ENCODE results near the gene DRC3.
"Not testable (repeated sequence)": the region's sequence is repeated elsewhere in the genome, so short reads cannot be mapped to it uniquely, and the experiment has no call there.

The DRC3 gene, protein sequence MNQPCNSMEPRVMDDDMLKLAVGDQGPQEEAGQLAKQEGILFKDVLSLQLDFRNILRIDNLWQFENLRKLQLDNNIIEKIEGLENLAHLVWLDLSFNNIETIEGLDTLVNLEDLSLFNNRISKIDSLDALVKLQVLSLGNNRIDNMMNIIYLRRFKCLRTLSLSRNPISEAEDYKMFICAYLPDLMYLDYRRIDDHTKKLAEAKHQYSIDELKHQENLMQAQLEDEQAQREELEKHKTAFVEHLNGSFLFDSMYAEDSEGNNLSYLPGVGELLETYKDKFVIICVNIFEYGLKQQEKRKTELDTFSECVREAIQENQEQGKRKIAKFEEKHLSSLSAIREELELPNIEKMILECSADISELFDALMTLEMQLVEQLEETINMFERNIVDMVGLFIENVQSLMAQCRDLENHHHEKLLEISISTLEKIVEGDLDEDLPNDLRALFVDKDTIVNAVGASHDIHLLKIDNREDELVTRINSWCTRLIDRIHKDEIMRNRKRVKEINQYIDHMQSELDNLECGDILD

DNA sequence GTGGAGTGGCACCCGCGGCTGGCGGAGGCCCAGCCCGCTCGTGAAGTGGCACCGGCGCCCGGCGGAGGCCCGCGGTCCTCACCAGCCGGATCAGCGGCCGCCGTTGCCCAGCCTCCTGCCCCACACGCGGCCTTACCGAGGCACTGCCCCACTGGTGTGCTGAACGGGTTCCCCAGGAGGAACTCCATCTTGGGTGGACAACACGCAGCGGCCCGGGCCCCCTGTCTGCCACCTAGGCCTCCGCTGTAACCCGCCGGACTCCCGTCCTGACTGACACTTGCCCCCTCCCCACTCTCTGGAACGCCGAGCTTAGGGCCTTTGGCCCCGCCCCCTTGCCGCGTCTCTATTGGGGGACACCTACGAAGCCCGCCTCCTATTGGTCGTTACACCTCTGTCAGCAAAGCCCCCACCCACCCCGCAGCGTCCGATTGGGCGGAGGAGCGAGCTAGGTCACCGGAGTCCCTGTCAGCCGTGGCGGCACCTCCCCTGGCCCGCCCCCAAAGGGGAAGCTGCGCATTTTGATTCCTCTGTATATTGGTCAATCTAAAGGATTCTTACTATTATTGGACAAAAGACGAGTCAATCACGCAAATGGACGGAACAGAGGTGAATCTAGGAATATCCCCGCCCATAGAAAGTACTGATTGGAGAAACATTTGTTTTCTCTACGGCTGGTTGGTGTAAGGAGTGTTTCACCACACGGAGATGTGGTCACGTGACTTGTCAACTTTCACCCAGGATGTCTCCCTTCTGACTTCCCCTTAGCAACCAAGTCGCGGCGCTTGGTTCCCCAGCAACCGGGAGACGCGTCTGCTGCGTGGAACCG is at the start of gene DRC3, which contains the start of gene TOM1L2:
Gene DRC3, plus strand, starts transcription at position 737 of the 826 bp plus-strand sequence. CDS start 4,737 bp downstream, outside the sequence.
Gene TOM1L2, minus strand, starts transcription at position 275 of the 826 bp plus-strand sequence. Its CDS starts 87 bp downstream, at position 188.
- DNase-seq = peak; percentile 100

DNA sequence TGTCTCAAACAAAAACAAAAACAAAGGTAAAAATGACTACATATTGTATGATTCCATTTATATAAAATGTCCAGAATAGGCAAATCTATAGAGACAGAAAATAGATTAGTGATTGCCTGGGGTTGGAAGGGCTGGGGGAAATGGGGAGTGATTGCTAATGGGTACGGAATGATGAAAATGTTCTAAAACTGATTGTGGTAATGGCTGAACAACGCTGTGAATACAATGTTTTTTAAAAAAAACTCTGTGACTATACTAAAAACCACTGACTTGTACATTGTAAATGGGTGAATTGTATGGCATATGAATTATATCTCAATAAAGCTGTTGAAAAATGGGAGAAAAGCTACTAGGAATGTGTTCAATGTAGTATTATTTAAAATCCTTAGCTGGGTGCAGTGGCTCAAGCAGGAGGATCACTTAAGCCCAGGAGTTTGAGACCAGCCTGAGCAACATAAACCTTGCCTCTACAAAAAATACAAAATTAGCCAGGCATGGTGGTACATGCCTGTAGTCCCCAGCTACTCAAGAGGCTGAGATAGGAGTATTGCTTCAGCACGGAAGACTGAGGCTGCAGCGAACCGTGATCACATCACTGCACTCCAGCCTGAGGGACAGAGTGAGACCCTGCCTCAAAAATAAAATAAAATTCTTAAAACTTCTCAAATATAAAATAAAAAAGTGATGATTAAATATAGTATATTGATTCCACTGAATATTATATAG is 48.4 kb upstream of the DRC3 start:
- no peak for DNase-seq

DNA sequence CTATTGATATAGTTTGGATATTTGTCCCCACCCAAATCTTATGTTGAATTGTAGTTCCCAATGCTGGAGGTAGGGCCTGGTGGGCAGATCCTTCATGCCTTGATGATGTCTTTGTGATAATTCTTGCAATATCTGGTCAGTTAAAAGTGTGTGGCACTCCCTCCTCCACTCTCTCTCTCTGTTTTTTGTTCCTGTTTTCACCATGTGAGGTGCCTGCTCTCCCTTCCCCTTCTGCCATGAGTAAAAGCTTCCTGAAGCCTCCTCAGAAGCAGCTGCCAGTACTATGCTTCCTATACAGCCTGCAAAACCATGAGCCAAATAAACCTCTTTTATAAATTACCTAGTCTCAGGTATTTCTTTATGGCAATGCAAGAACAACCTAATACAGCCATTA is 47.8 kb upstream of the DRC3 start:
- no peak for DNase-seq

DNA sequence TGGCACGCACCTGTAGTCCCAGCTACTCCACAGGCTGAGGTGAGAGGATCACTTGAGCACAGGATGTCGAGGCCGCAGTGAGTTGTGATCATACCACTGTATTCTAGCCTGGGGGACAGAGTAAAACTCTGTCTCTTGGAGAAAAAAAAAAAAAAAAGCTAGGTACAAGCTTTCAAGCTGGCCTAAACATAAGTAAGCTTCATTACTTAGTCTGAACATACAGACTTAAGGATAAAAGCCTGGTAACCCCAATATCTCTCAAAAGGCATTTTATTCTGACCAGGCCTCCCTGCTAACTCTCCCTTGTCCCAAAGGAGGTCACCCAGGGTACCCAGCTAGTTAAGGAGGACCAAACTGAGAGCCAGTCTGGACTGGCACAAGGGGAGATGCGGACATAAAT is 46.6 kb upstream of the DRC3 start:
- no peak for DNase-seq

DNA sequence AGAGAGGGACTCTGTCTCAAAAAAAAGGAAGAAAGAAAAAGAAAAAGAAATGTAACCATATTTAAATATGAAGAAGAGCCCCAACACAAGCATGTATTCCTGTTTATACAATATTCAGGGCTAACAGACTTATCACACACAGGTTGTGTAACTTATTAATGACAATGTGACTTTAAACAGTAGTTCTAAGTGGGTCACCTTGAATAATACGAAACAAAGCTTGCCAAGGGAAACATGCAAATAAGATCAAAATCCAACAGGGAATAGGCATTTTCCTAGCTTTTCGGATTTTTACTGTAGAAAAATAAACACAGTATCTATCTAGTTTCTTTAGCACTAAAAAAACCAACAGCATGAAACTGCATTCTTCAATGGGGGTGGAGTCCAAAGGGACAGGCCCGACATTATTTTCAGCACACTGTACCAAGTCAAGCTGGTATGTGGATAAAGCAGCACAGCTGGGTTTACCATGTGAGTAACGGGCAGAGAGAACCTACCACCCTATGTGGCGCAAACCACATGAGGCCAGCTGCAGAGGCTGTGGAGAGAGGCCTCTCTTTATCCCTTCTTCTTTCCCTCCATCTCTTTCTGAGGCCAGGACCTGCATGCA is 45.7 kb upstream of the DRC3 start:
- DNase-seq = no peak

DNA sequence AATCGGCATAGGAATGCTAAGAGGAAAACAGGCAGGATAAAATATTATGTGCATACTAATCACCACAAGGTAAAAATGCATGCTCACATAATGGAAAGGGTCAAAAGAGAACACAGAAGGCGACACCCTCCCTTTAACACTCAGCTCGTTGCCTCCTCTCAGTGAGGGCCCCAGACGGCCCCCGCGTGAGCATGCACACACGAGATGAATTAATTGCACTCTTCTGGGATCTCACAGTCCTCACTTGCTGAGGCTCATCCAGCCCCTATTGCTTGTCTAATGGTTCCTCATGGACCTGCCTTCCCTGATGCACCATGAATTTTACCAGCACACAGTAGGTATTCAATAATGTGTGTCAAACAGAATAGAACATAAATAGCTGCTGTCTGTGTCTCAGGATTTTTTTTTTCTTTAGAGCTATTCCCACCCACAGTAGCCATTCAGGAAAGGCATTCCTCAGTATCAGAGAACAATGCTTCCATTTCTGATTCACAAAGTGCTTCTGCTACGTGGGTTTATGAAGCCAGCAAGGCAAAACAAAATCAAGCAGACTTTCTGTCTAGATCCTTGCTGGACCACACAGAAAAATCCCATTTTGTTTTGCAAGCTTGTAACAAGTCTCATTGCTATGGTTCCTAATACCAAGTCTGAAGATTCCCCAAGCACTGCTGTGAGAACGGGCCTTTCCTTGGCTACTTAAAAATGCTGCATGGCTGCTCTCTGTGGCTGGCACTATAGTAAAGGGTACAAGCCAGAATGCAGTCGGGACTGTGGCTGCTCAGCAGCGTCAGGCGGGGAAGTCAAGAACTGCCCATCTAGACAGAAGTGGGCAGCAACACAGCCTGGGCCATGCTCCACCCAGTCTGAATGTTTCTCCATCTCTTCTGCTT is 44.0 kb upstream of the DRC3 start:
- no peak for DNase-seq

DNA sequence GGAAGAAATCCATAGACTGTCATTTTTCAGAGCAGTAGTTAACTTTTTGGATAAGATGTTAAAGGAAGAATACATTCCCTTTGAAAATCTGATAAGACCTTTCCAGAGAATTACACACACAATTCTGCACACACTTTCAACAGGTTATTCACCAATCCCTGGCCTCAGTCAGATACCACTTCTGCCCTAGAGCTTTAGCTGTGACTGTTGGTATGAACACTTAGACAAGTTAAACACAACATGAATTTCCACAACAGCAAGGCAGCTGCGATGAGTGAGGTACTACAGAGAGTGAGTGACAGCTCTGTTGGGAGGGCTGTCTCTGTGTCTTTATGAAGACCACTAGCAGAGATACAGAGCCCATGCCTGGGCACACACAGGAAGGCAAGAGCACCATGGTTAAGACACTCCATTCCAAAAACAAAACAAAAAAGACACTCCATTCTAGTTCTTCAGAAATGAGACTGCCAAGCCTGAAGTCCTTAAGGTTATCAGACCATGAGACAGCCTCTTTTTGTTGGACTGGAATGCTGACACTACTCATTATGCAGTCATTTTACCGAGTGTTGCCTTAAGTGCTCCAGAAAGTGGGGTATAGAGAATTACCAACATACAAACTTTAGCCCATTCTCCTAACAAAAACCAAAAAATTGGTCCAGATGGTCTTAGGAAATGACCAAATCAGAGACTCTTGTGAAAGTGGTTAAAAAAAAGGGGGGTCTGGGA is 42.8 kb upstream of the DRC3 start:
- no peak for DNase-seq

DNA sequence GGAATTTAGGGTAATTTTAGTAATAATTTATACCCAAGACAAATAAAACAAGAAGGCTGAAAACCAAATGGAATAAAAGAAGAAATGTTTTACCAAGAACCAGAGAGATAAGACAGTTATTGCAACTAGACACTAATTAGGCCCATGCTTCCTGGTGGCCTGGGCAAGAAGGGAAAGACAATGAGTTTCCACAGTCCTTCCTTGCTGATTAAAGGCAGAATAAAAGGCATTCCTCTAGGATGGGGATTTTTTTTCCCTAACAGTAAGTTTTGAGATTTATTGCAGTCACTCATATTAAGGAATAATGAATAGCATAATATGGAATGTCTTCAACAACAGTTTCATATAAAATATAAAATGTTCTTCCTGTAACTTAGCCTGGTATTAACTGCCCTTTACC is 42.0 kb upstream of the DRC3 start:
- no peak for DNase-seq

DNA sequence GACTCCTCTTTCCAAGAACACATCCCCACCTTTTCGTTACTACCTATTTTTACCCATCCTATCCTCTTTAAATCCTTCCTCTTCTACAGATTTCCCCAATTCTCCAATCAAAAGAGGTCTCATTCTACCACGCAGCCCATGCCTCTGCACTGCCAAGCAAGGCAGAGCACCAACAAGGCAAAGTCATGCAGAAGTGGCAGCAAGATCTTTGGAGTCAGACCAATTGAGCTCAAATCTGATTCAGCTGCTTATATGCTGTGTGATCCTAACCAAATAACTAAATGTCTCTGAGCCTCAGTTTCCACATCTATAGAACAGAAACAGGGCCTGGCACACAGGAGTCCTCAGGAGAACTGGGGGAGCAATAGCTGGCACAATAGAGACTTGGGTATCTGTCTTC is 41.5 kb upstream of the DRC3 start:
- no peak for DNase-seq

DNA sequence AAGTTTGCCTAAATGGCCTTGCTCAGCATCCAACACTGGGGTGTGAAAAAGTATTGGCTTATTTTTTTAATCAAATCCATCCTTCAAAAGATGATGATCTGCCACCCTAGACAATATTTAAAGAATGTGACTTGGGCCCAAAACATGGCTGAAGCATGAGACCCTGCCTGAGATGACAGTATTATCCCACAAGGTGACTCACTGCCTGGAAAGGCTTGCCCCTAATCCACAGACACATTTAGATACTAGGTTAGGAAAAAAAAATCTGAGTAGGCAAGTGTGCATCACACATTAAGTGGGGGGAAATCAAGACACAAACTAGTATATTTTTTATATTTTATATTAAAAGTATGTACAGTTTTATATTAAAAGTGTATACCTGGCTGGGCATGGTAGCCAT is 38.9 kb upstream of the DRC3 start:
- DNase-seq = no peak

DNA sequence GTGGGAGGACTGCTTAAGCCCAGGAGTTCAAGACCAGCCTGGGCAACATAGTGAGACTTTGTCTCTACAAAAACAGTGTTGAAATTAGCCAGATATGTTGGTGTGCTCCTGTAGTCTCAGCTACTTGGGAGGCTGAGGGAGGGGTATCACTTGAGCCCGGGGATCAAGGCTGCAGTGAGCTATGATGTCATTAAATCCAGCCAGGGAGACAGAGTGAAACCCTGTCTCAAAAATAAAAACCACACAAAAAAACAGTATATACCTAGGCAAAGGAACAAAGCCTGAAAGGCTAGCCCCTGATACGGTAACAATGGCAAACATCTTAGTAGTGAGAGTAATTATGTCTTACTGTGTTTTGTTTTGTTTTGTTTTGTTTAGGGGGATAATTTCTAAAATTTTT is 38.4 kb upstream of the DRC3 start:
- no peak for DNase-seq

DNA sequence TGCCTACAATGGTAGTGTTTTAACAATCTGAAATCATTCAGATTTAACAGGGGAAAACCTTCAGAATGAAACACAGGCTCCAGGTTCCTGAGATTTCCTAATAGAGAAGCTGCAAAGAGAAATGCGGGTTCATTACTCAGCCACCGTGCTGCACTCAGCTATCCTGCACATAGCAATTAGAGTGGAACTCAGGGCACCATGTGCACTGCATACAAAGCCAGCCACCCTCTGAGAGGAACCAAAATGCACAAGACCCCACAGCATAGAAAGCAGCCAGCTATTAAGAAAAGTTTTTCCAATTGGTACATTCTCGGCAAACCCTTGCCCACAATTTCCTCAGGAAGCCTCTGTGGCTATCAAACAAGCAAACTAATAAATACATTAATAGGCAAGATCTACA is 37.9 kb upstream of the DRC3 start:
- no peak for DNase-seq

DNA sequence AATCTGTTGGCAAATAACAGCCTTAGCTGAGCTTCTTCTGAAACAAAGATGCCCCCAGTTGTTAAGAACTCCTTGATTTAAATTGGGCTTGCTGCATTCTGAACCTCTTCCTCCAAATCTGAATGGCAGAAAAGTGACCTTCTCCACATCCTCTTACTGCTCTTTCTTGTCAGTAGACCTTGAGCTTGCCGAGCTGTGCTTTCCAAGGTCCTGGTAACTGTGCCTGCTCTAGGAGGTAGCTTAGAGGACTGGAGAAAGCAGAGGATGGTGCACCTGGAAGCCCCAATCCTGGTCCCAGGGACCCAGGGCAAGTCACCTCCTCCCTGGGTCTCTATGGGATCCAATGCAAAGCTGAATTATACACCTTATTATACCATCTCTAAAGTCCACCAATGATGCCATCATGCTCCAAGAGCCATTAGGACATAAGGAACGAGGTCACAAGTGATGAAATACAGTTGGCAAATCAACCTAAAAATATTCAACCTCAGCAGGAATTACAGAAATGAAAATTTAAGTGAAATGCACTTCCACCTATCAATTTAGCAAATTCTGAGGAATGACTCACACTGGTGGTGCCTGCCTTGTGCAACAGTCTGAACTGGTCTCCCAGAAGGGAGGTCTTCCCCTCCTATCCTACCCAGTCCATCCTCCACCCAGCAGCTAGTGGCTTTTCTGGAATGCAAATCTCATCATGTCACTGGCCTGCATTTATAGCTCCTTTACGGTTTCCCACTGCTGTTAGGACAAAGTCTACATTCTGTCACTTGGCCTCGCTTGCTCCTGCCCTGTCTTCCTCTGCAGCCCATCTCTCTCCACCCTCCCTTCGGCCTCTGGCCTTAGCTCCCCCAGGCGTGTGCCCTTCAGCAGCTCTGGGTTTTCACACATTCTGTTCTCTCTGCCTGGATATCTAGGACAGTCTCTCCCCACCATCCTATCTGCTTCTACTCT is 37.1 kb upstream of the DRC3 start:
- no peak for DNase-seq

DNA sequence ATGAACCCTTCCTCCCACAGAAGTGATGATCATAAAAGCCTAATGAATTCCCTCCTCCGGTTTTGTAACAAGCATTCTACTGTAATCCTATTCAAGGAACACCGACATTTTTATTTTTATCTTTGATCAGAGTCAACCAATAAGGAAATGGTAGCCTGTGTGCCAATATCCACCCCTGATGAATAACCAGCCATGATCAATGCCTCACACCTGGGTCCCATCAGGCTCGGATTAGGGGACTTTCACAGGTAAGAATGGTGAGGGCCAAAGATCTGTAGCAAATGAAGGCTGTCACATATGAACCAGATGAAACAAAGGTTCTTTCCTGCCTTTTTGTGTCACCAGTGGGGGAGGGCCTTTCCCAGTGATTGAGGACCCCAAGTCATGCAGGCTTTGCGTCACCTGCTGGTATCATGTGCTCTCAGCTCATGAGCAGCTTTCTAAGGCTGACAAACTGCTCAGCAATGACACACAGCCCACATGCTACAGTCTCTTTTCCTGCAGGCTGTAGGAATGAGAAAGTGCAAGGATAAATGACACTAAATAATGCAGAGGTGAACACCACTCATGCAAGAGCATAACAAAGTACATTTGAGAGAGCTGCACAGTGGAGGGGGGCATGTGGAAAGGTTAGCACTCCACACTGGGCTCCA is 35.3 kb upstream of the DRC3 start:
- DNase-seq = no peak

DNA sequence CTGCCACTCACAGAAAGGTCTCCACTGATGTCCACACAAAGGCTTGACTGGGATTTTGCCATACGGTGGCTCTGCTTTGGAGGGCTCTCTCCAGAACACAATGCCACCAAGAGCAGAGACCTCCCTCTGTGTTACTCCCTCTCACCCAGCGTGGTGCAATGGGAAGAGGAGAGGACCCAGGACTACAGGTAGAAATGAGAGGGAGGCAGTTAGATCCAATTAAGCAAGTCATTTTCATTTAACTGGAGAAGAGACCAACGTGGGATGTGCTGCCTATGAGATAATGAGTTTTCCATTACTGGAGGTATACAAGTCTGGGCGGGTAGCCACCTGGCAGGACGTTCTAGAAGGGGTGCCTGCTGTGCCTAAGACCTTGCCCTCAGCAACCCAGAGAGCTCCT is 34.7 kb upstream of the DRC3 start:
- no peak for DNase-seq

DNA sequence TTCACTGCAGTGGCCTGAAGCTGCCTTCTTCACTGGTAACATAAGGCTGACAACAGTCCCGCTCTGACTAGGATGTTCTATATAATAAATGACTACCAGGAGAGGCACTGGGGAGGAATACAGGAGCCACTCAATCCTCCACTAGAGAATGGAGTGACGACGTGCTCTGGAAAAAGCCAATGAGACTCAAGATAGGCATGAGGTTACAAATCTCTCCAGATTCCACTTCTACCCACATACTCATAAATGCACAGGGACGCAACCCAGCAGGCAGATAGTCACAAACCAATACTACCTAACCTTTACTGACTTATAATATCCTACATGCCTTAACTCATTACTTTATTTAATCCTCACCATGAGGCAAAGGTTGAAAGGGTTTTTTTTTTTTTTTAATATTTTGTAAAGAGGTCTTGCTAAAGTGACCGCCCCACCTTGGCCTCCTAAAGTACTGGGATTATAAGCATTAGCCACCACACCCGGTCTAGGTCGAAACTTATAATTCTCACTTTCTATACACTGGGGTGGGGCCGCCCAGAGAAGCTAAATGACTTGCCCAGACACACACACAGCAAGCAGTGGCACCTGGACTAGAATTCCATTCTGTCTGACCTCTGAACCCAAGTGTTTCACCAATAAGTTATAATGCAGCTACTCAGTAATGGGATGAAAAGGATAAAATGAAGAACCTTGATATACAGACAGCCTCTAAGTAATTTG is 34.1 kb upstream of the DRC3 start:
- DNase-seq = no peak

DNA sequence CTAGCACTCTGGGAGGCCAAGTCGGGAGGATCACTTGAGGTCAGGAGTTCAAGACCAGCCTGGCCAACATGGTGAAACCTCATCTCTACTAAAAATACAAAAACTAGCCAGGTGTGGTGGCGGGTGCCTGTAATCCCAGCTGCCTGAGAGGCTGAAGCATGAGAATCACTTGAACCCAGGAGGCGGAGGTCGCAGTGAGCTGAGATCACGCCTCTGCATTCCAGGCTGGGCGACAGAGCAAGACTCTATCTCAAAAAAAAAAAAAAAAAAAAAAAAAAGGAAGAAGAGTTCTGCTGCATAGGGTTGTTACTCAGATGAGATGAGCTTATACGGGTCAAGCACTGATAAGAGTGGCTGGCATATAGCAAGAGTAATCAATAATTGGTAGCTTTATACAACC is 32.7 kb upstream of the DRC3 start:
- DNase-seq = not testable (repeated sequence)

DNA sequence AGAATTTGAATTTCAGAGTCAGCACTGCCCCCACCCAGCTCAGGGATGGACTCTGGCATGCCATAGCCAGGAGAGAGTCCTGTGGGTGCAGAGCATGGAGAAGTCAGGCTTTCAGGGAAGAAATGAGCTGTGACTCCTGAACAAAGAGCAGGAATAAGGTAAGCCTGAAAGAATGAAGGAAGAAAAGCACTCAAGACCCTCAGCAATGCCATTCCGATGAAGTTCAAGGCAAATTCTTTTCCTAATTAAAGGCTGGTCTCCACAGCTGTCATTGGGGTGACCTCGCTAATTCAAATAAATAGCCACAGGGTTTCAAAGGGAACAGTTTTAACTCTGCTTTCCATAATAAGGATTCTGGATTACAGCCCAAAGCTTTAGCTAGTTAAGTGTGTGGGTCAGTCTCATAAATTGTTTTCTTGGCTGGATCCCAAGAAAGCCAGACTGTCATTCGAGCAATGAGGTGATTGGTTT is 32.2 kb upstream of the DRC3 start:
- DNase-seq = no peak

Measured in activated CD4-positive, alpha-beta T cell treated with anti-CD3 and anti-CD28 coated beads, Interleukin-2, amount 50 U/mL, for 16 hours (primary cell).